ENCODE results near the gene YIPF1.
"Not testable (repeated sequence)": the region's sequence is repeated elsewhere in the genome, so short reads cannot be mapped to it uniquely, and the experiment has no call there.

YIPF1 gene

GRCh38 chr1:53837924-53838653, 51.5 kb downstream of the YIPF1 start, which contains the start of gene NDC1:
NDC1 (minus strand) TSS chr1:53838296; CDS start chr1:53838261, 35 bp downstream.
- DNase-seq, result peak; percentile 92

- DNase-seq, result no peak
Observed at GRCh38 chr1:53837646-53837923, 52.0 kb downstream of the YIPF1 start.

- DNase-seq, result no peak
Observed at GRCh38 chr1:53835491-53835890, 54.1 kb downstream of the YIPF1 start.

GRCh38 chr1:53834776-53835175, 54.8 kb downstream of the YIPF1 start:
- no peak for DNase-seq

GRCh38 chr1:53833393-53833792, 56.2 kb downstream of the YIPF1 start:
- no peak for DNase-seq

GRCh38 chr1:53826367-53826766, 63.2 kb downstream of the YIPF1 start:
- no peak for DNase-seq

GRCh38 chr1:53825306-53825705, 64.3 kb downstream of the YIPF1 start:
- no peak for DNase-seq

GRCh38 chr1:53822931-53823330, 66.7 kb downstream of the YIPF1 start:
- DNase-seq, result no peak

- no peak for DNase-seq
Observed at GRCh38 chr1:53821380-53821779, 68.2 kb downstream of the YIPF1 start.

- DNase-seq, result no peak
Observed at GRCh38 chr1:53819387-53819786, 70.2 kb downstream of the YIPF1 start.

- DNase-seq, result not testable (repeated sequence)
Observed at GRCh38 chr1:53816584-53816983, 73.0 kb downstream of the YIPF1 start.

- not testable (repeated sequence) for DNase-seq
Observed at GRCh38 chr1:53815484-53815883, 74.1 kb downstream of the YIPF1 start.

GRCh38 chr1:53811414-53811851, 78.2 kb downstream of the YIPF1 start:
- no peak for DNase-seq

GRCh38 chr1:53810497-53810896, 79.1 kb downstream of the YIPF1 start:
- DNase-seq, result no peak

- no peak for DNase-seq
Observed at GRCh38 chr1:53810007-53810406, 79.6 kb downstream of the YIPF1 start.

GRCh38 chr1:53807916-53808315, 81.7 kb downstream of the YIPF1 start:
- DNase-seq, result no peak

GRCh38 chr1:53804791-53805505, 84.6 kb downstream of the YIPF1 start:
- no peak for DNase-seq

GRCh38 chr1:53804181-53804580, 85.4 kb downstream of the YIPF1 start:
- DNase-seq, result no peak
